NCI-H2107 (cell line): ENCODE measurements around the gene SRCIN1.
"Not testable (repeated sequence)": the region's sequence is repeated elsewhere in the genome, so short reads cannot be mapped to it uniquely, and the experiment has no call there.

Experiments used
- DNase-seq: peaks from one replicate; lab custom pipeline; 2025; lab: John Stamatoyannopoulos, UW

SRCIN1 gene

GRCh38 chr17:38508954-38509771 lies 96.6 kb downstream of the SRCIN1 start:
- DNase-seq, result no peak

- DNase-seq, result no peak
These were observed 97.2 kb downstream of the SRCIN1 start for GRCh38 chr17:38508570-38508950.

- no peak for DNase-seq
These were observed 97.7 kb downstream of the SRCIN1 start for GRCh38 chr17:38507921-38508569.

DNA sequence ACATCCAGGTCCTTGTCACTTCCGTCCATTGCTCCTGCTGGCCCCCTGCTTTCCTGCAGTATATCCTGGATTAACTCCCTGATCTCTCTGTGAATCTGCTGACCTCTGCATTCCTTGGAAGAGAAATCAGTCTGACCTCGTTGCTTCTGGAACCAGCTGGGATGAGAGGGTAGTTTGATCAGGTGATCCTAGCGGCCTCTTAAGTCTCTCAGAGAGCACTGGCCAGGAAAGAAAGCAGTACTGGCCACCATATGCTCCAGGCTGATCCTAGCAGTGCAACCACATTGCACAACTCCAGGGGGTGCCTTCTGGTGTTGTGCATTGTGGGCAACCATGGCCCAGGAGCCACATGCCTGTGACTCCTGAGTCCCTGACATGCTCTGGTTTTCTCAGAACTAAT lies 98.3 kb downstream of the SRCIN1 start:
- no peak for DNase-seq

DNA sequence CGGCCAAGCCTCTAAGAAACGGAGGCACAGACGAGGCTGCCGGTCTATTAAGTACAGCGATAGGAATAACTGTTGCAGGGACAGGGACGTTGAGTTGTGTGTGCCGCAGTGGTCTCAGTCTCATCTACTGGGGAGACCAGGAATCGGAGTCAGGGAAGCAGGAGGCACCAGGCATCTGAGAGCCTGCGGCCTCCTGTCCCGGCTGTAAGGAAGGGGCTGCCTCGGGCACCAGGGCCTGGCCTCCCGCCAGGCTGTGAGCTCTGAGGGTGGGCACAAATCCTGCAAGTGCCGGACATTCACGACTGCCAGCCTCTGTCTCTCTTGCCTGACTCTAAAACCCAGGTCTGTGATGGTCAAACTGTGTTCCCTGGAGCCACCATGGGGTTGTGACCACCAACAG lies 101.5 kb downstream of the SRCIN1 start:
- DNase-seq, result no peak

DNA sequence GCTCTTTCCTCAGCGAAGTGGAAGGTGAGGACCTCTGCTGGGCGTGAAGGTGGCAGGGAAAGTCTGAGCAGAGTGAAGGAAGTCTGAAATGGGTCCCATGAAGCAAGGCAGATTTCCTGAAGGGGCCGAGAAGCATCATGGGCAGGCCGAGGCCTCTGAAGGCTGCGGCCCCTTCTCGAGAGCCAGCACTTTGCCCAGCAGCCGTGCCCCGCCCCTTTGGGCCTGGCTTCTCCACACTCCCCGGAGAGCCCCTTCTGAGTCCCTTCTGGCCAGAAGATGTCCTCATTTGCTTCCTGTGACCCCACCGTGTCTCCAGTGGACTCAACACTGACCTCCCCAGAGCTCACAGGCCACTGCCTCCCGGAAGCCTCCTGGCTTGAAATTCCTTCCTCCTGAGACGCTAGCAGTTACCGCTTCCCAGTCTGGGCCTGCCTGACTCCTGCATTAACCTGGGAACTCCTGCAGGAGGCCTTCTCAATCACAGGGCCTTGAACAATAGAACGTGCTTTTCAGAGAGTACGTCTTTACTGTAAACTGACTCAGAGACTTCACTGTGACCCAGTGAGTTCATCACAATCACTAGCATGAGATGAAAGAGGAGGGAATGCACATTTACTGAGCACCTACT lies 102.4 kb downstream of the SRCIN1 start:
- DNase-seq, result not testable (repeated sequence)

GRCh38 chr17:38501718-38502117 lies 104.0 kb downstream of the SRCIN1 start:
- DNase-seq, result not testable (repeated sequence)

GRCh38 chr17:38499230-38499629 lies 106.5 kb downstream of the SRCIN1 start:
- not testable (repeated sequence) for DNase-seq

DNA sequence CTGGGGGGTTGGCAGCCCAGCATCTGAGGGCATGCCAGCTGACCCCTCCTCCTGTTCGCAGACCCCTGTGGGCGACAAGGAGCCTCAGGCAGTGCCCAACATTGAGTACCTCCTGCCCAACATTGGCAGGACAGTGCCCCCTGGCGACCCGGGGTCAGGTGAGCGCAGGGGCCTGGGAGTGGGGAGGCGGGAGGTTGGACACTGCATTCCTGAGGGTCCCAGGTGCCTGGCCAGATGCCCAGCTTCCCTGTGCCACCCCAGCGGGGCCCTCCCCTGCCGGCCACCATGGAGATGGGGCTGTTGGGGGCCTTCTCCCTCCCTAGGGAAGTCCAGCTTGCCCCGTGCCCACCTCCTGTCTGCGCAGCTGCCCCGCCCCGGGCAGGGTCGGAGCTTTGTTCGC lies 107.4 kb downstream of the SRCIN1 start:
- DNase-seq, result no peak

DNA sequence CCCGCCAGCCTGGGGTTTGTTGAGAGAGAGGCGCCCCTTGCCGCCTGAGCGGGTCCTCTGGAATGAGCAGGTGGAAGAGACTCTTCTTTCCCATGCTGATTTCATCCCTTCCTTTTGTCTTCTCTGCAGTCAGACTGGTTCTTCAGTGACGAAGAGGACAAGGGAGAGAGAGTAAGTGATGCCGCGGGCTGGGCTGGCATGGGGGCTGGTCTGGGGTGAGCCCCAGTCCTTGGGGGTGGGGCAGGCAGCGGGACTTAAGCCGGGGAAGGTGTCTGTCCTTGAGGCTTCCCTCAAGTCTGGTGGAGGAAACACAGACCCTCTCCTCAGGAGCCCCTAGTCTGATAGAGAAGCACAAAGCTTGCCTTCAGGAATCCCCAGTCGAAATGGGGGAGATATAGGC lies 108.1 kb downstream of the SRCIN1 start:
- DNase-seq, result not testable (repeated sequence)

DNA sequence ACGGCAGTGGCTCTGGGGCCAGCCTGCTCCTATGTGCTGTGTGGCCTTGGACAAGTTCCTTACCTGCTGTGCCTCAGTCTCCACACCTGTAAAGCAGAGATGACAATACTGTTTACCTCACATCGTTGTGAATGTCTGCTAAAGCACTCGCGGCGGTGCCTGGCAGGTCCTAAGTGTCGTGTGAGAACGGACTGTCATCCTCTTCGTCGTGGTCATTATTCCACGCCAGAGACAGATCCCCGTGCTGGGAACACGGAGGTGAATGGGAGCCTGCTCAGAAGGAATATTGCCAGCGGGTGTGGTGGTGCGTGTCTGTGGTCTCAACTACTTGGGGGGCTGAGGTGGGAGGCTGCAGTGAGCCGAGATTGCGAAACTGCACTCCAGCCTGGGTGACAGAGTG lies 111.6 kb downstream of the SRCIN1 start:
- DNase-seq, result not testable (repeated sequence)

DNA sequence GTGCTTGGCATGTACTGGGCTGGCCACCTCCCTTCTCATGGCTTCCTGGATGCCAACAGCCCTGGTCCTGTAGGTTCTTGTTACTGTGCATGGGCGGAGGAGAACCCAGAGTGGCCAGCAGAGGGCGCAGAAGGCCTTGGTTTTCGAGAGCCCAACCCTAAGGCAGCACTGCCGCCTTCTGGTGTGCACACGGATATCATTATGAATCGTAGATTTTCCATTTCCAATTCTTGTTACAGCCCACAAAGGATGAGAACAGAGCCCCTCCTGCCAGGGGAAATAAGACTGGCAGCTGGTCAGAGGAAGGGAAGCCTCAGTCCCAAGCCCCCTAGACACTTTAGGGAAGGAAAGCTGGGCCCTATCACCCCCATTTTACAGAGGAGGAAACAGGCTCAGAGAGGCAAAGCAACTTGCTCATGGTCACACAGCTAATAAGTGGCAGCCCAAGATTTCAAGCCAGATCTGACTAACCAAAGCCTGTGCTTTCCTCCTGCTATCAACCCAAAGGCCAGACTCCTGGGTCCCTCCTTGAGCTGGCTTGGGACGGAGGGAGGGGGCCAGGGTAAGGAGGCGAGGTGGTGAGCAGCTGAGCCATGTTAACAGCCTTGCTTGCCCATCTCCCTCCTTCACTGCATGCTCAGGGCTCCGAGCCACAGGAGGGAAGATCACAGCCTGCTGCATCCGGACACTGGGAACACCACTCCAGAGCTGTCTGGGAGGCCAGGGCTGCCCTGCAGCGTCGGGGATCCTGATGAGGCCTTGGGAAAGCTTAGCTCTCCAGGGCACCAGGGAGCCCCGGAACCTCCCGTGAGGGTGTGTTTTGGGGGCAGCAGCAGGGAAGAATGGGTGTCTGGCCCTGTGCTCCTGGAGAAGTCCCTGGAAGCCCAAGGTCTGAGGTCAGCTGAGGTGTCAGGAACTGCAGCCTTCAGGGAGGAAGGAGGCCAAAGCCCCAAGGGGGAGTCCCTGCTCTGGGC lies 113.4 kb downstream of the SRCIN1 start:
- DNase-seq, result peak; percentile 85

- not testable (repeated sequence) for DNase-seq
These were observed 114.2 kb downstream of the SRCIN1 start for GRCh38 chr17:38491346-38492066.

GRCh38 chr17:38489774-38490173 lies 116.0 kb downstream of the SRCIN1 start:
- not testable (repeated sequence) for DNase-seq

- DNase-seq, result not testable (repeated sequence)
These were observed 120.0 kb downstream of the SRCIN1 start for GRCh38 chr17:38485681-38486298.

DNA sequence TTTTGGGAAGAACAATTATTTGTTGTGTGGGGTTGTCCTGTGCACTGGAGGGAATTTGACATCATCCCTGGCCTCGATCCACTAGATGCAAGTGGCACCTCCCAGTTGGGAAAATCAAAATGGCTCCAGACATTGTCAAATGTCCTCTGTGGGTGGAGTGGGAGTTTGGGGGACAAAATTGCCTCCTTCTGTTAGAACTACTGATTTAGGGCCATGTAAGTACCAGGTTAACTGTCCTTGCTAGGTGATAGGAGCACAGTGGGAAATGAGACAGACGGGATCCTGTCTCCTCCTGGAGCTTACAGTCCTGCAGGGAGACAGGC lies 120.6 kb downstream of the SRCIN1 start:
- DNase-seq, result no peak

- peak; percentile 28 for DNase-seq
These were observed 121.3 kb downstream of the SRCIN1 start for GRCh38 chr17:38484242-38485145.

- DNase-seq, result not testable (repeated sequence)
These were observed 123.1 kb downstream of the SRCIN1 start for GRCh38 chr17:38482700-38483043.

DNA sequence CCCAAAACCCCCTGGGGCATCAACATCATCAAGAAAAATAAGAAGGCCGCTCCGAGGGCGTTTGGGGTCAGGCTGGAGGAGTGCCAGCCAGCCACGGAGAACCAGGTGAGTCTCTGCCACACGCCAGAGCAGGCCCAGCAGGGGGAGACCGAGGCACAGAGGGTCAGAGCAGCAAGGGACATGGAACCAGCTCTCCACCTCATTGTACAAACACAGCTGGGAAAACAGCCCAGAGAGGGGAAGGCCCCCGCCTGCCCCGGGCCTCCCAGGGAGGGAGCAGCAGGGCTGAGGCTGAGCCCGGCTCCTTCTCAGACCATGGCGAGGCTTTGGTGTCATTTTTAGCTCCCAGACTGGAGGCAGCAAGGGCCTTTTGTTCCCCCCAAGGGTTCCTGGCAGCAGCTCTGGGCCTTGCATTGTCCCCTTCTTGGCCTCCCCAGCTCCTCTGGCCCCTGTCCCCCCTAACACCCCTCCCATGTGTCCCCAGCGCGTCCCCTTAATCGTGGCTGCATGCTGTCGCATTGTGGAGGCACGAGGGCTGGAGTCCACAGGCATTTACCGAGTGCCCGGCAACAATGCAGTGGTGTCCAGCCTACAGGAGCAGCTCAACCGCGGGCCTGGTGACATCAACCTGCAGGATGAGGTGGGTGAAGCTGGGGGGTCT lies 123.6 kb downstream of the SRCIN1 start:
- DNase-seq, result not testable (repeated sequence)
